GM21528 (cell line): ENCODE results near the gene C16orf54.
"Not testable (repeated sequence)": the region's sequence is repeated elsewhere in the genome, so short reads cannot be mapped to it uniquely, and the experiment has no call there.

Experiments
- ATAC-seq: cut with Tn5 transposase; IDR thresholded peaks from one replicate; pipeline ENCODE4 v1.9.1; 2021; ENCODE audit warnings: mild to moderate bottlenecking, moderate library complexity; ENCODE audit not compliant: unreplicated experiment, low FRiP score

C16orf54 gene, protein sequence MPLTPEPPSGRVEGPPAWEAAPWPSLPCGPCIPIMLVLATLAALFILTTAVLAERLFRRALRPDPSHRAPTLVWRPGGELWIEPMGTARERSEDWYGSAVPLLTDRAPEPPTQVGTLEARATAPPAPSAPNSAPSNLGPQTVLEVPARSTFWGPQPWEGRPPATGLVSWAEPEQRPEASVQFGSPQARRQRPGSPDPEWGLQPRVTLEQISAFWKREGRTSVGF

DNA sequence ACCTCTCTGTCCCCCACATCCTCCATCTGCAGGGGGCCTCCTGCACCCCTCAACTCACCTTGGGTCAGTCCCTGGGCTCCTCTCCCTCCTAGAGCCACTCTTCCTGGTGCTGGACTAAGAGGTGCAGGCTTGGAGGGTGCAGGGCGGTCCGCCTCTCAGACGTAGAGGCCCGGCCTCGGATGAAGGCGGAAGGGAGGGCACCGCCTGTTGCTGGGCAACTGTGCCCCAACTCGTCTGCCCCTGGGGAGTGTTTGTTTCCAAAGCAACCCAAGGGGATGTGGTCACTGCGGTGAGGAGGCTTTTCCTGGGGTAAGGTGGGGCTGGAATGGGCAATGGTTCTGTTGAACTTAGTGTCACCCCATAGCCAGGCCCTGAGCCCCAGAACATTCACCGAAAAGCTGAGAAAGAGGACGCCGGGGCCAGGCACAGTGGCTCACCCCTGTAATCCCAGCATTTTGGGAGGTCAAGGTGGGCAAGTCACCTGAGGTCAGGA is at the start of gene C16orf54:
C16orf54 (minus strand) TSS at position 138 of the 493 bp plus-strand sequence. CDS start 1,039 bp downstream, outside the sequence.
- ATAC-seq: peak; percentile 75

DNA sequence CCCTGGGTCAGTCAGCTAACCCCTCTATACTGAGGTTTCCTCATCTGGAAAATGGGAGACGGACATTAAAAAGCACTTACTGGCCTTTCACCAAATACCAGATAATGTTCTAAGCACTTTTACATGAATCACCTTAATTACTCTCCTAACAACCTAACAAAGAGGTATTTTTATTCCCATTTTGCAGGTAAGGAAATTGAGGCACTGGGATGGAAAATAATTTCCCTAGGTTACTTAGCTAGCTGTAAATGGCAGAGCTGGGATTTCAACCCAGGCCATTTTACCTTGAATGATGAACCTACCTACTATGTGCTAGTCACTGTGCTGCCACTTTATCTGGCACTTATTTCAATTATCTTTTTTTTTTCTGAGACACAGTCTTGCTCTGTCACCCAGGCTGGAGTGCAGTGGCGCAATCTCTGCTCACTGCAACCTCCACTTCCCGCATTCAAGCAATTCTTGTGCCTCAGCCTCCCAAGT is 48.5 kb upstream of the C16orf54 start:
- no peak for ATAC-seq

DNA sequence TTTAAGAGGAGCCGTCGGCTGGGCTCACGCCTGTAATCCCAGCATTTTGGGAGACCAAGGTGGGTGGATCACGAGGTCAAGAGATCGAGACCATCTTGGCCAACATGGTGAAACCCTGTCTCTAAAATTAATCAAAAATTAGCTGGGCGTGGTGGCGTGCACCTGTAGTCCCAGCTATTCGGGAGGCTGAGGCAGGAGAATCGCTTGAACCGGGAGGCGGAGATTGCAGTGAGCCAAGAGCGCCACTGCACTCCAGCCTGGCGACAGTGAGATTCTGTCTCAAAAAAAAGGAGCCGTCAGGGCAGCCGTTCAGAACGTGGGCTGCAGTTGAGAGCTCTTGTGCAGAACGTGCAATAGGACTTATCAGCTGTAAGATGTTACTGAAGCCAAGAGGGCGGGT is 47.4 kb upstream of the C16orf54 start:
- ATAC-seq: not testable (repeated sequence)

DNA sequence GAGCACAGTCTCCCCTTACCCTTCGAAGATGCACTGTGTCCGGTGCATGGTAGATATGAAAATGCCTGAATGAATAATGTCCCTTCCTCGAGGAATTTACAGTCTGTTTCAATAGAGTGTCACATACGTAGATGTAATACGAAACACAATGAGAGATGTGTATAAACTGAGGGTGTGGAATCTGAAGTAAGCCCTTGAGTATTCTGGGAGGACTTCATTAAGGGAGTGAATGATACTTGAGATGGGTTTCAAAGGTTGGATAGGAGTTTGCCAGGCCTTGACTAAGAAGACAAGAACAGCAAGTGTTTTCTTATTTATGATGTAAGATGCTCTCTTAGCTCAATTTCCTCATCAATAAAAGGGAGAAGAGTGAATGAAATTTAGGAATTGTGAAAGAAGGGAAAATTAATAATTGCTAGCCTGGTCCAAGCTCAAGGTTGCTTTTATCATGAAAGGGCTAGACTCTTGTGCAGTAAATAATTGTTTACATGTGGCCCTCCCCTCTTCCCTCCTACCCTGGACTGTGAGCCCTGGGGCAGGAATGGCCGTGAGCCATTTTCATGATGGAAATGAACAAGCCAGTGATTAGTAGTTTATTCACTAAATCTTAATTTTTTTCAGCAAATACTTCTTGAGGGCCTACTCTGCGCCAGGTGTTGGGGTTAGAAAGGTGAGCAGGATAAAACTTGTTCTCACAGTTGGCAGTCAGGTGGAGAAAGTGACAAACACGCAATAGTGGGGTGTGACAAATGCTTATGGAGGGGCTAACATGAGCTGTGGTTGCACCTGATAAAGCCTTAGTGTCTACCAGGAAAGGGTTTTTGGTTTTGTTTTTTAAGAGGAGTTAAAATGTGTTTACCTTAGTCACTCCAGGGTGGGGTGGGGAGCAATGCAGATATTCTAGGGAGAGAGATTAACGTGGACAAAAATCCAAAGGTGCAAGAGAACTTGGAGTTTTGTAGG is 46.3 kb upstream of the C16orf54 start:
- no peak for ATAC-seq

DNA sequence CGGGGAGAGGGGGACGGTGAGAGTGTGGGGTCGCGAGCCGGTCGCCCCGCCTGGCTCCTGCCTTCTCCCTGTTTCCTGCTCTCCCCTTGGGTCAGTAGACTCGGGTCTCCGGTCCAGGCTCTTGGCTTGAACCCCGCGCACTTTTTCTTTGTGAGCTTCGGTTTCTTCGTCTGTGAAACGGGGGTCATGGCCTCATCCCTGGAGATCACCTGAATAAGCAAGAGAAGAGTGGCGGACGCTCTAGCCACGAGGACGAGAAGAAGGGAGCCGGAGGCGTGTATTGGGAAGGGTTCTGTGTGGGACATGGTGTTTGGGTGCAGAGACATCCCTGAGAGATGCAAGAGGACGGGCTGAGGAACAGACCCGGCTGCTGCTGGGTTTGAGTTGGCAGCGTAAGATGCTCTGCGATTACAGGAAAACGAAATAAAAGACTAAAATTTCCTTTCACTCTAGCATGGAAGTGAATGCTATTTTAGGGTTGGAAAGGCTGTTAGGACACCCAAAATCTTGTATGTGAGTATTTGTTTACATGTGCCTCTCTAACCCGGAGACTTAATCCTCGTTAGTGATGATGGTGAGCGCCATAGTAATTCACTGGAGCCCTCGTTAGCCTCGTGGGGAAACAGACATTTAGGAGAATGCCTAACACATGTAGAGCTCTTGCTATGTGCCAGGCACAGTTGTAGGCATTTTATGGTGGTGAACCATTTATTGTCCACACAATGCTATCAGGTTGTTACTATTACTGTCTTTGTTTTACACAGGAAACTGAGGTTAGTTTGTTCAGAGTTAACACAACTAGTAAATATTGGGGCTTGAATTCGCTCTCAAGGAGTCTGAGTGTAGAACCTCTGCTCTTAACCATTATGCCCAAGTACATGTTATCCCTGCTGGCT is 45.4 kb upstream of the C16orf54 start:
- ATAC-seq: no peak

DNA sequence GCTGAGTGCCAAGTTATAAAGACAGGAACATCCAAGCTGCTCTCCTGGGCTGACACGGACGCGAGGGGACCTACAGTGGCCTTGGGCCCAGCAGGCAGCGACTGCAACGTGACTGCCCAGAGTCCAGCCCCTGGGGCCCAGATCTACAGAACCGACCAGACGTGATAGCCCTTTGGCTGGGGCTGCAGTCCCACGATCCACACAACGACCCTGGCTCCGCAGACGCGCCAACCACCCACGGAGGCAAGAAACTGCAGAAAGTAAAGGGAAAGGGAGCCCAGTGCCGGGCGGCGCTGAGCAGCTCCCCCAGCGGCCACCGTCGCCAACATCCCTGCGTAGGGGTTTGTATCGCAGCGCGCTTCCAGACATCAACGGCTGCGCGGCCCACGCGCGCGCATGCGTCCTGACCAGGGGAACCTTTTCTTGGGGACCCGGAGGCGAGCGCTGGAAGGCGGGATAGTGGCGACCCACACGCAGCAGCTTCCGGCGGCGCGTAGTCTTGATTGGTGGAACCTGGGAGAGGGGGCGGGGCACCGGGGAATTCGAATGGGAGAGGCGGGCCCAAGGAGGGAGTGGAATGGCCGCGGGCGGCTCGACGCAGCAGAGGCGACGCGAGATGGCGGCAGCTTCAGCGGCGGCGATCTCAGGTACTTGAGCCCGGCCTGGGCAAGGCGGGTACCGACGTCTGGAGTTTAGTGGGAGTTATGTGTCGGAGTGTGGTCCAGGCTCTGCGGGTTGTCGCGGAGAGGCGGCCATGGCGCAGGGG is 44.6 kb upstream of the C16orf54 start, which contains the start of gene KIF22:
KIF22 (plus strand) TSS at position 569 of the 766 bp plus-strand sequence; CDS start at position 578, 9 bp downstream.
- ATAC-seq: peak; percentile 88

DNA sequence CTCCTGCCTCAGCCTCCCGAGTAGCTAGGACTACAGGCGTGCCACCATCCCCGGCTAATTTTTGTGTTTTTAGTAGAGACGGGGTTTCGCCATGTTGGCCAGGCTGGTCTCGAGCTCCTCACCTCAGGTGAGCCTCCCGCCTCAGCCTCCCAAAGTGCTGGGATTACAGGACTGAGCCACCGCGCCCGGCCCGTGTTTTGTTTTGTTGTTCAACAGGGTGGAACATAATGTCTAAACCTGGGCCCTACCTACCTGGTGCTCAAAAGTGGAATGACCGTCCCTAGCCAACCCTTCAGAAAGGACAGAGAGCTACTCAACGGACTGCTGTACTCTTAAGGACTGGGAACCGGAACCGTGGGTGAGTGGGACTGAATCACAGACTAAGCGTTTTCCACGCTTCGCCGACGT is 44.0 kb upstream of the C16orf54 start:
- ATAC-seq: no peak

DNA sequence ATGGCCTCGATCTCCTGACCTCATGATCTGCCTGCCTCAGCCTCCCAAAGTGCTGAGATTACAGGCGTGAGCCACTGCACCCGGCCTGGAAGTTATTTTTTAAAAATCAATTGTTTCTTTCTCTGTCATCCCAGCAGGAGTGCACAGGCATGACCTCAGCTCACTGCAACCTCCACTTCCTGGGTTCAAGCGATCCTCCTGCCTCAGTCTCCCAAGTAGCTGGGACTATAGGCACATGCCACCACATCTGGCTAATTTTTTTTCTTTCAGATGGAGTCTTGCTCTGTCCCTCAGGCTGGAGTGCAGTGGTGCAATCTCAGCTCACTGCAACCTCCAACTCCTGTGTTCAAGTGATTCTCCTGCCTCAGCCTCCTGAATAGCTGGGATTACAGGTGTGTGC is 41.4 kb upstream of the C16orf54 start:
- ATAC-seq: not testable (repeated sequence)

DNA sequence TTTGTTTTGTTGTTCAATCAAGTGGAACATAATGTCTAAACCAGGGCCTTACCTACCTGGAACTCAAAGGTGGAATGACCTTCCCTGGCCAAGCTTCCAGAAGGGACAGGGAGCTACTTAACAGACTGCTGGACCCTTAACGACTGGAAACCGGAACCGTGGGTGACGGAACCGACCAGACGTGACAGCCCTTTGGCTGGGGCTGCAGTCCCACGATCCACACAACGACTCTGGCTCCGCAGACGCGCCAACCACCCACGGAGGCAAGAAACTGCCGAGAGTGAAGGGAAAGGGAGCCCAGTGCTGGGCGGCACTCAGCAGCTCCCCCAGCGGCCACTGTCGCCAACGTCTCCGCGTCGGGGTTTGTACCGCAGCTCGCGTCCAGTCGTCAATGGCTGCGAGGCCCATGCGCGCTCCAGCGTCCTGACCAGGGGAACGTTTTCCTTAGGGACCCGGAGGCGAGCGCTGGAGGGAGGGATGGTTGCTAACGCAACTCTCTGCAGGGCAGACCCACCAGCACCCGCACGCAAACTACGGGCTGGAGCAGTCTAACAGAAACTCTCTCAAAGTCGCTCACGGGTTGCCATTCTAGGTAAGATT is 39.2 kb upstream of the C16orf54 start:
- no peak for ATAC-seq

DNA sequence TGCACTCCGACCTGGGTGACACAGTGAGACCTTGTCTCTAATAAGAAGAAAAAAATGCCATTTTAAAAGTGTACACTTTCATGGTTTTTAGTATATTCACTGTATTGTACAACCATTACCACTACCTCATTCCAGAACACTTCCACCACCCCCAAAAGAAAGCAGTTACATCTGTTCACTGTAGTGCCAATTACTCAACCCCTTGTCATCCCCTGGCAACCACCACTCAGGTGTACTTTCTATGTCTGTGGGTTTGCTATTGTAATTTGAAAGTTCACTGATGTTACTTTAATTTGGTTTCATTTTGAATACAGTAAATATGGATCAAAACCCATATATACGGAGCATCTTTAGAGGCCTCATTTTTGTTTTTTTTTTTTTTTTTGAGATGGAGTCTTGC is 38.4 kb upstream of the C16orf54 start:
- no peak for ATAC-seq

DNA sequence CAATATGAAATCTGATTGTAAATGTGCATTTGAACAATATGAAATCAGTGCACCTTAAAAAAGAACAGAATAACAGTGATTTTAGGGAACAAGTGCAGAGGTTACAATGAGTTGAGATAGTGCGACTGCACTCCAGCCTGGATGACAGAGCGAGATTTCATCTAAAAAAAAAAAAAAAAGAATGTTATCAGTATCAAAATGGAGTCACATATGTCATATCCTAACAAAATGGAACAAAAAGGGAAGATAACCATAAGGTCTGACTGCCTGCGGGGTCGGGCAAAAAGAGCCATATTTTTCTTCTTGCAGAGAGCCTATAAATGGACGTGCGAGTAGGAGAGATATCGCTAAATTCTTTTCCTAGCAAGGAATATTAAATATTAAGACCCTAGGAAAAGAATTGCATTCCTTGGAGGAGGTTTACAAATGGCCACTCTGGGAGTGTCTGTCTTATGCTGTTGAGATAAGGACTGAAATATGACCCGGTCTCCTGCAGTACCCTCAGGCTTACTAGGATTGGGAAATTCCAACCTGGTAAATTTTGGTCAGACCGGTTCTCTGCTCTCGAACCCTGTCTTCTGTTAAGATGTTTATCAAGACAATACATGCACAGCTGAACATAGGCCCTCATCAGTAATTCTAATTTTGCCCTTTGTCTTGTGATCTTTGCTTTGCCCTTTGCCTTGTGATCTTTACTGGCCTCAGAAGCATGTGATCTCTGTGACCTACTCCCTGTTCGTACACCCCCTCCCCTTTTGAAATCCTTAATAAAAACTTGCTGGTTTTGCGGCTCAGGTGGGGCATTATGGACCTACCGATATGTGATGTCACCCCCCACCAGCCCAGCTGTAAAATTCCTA is 37.5 kb upstream of the C16orf54 start:
- not testable (repeated sequence) for ATAC-seq

DNA sequence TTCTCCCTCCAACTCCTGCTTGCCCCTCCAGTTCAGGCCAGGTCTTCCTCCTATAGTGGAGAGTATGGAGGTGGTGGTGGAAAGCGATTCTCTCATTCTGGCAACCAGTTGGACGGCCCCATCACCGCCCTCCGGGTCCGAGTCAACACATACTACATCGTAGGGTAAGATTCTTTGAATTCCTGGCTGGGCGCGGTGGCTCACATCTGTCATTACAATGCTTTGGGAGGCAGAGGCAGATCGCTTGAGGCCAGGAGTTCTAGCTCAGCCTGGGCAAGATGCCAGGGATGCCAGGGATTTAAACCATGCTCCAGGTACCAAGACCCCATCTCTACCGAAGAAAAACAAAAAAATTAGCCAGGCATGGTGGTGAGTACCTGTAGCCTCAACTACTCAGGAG is 33.7 kb upstream of the C16orf54 start:
- no peak for ATAC-seq

DNA sequence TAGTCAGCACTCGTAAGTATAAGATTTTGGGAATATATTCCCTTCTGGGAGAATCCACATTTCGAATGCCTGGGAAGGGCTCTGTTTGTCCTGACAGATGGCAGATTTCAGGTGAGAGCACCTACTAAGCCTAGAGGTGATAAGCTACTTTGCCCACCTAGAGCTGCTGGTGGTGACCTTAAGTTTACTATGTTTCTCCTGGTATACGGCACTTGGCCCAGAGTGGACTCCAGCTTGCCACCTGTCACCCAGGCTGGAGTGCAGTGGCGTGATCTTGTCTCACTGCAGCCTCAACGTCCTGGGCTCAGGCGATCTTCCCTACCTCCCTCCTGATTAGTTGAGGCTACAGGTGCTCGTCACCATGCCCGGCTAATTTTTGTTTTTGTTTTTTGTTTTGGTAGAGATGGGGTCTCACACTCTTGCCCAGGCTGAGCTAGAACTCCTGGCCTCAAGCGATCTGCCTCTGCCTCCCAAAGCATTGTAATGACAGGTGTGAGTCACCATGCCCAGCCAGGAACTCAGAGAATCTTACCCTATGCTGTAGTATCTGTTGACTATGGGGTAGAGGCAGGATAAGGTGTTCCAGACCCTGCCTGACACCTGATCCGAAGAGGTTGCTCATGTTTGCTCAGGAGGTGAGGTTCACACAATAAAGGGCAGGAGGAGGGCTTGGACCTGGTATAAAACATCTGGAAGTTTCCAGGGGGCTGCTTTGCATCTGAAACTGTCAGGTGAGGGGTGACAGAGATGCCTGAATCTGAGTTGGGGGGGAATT is 32.0 kb upstream of the C16orf54 start, which contains the start of gene ZG16:
ZG16 (plus strand) TSS at position 681 of the 775 bp plus-strand sequence. CDS start 1,011 bp downstream, outside the sequence.
- no peak for ATAC-seq

DNA sequence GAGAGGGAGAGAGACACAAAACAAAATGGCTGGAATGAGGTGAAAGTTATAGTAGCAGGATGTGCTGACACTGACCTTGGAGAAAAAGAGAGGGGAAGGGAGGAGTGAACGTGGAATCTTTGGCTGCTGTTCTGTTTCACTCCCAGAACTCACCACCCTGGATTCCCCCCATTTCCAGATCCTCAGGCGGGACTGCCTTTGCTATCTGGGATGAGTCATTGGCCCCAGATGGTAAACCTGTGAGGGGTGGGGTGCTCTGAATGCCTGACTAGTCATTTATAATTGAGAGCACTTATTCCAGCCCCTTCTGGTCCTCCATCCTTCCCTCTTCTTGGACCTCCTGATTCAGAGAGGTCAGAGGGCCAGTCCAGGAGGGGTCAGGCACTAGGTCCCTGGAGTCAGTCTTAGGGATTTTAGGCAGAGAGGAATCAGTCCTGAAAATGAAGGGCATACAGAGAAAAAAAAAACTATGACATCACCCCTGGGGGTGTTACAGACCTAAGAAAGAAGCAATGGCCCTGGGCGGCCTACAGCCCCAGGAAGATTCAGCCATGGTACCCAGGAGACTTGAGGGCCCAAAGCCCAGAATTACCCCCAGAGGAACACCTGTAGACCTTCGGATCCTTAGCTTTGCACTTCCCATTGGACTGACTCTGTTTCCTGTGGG is 30.1 kb upstream of the C16orf54 start:
- no peak for ATAC-seq

DNA sequence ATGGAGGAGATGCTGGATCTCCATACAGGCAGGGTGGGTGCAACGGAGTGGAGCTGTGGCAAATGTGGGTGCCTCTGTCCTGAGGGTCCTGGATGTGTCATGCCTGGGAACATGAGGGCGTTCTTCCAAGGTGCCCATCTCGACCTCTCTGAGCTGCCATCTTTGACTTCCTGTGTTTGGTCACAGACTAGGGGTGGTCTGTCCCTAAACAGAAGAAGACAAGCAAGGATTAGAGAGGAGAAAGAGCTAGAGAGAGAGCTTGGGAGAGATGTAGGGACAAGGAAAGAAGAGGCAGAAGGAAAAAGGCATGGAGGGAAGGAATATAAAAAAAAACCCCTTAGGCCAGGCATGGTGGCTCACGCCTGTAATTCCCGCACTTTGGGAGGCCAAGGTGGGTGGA is 28.9 kb upstream of the C16orf54 start:
- ATAC-seq: no peak

DNA sequence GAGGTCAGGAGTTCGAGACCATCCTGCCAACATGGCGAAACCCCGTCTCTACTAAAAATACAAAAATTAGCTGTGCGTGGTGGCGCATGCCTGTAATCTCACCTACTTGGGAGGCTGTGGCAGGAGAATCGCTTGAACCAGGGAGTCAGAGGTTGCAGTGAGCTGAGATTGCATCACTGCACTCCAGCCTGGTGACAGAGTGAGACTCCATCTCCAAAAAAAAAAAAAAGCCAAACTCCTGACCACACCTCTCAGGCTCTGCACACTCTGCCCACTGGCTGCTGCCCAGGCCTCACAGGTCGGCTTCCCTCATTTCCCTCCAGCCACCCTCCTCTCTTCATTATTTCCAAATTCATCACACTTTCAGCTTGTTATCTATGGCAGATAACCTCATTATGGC is 26.5 kb upstream of the C16orf54 start:
- not testable (repeated sequence) for ATAC-seq
